GM18499 (cell line): Measurements from ENCODE around the gene AUTS2.

ENCODE experiments used
- ATAC-seq: cut with Tn5 transposase; IDR thresholded peaks from one replicate; pipeline ENCODE4 v1.9.1; 2021; ENCODE audit warnings: moderate number of reproducible peaks; ENCODE audit not compliant: insufficient read depth, unreplicated experiment

The AUTS2 gene

DNA sequence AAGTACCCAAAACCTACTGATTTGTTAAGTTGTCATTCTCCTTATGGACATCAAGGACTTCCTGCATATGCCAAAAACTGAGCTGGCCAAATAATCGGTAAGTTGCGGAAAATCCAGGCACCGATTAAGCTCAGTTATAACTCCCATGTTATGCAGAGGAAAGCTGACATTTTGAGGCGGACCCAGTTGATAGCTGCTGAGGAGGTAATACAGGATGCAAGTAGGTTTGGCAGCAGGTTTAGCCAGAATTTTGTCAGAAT, 808.6 kb downstream of the AUTS2 start:
- ATAC-seq: no peak

DNA sequence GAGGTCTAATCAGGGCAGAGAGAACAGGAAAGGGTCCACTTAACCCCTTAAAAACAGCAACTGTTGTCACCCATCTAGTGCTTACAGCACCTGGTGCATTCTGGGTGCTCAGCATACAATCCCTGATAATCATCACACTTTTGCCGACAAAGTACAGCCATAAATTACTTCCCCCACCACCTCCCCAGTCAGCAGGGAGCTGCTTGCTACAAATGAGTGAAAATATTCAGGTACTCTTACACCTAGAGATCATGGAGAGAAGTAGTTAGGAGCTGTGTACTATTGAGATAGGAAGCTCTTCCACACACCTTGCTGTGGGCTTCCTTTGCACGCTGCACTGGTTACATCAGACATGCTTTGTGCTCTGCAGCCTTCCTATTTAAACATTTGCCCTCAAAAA, 810.2 kb downstream of the AUTS2 start:
- no peak for ATAC-seq

DNA sequence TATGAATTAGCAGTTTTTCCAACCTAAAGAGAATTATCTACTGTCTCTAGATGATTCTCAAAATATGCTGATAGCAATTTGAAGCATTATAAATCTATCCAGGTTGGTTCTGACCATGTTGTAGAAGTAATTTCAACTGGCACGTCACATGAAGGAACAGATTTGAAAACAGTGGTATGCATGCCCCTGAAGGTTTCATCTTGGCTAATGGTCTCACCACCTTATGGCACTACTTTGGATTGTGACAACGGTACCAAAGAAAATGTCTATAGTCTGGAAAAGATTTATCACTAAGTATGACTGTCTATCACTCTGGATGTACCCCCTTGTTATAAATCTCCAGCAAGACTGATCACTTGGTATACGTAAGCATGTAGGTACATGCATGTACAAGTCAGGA, 810.6 kb downstream of the AUTS2 start:
- ATAC-seq: no peak

DNA sequence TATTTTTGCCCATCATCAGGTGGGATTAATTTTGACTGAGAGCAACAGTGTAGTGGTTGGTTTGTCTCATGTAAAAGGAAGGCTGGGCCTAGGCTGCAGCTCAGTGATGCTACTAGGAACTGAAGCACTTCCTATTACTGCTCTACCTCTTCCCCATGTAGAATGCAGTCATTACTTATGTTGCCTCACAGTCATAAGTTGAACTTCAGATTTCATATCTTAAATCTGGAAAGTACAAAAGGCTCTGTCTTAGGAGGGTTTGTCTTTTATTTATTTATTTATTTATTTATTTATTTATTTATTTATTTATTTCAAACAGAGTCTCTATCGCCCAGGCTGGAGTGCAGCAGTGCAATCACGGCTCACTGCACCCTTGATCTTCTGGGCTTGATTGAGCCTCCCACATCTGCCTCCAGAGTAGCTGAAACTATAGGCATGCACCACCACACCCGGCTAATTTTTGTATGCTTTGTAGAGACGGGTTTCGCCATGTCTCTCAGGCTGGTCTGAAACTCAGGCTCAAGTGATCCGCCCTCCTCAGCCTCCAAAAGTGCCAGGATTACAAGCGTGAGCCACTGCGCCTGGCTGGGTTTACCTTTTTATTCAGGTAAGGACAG, 812.0 kb downstream of the AUTS2 start:
- ATAC-seq: peak; percentile 68

DNA sequence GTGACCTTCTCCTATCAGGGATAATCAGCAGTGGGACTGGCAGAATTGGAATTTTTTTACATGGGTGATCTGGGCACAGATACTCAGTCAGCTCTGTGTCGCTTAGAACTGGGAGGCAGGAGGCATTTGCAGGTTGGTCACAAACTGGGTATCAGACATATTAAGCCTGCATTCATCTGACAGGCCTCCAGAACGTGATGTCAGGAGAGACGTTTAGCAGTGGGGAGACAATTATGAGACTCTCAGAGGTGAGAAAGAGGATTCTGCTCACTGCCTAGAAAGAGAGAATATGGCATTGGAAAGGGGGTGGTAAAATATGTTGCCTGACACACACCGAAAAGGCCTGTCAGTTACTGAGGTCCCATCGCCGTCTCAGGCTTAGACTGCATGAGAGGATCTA, 816.1 kb downstream of the AUTS2 start:
- no peak for ATAC-seq

DNA sequence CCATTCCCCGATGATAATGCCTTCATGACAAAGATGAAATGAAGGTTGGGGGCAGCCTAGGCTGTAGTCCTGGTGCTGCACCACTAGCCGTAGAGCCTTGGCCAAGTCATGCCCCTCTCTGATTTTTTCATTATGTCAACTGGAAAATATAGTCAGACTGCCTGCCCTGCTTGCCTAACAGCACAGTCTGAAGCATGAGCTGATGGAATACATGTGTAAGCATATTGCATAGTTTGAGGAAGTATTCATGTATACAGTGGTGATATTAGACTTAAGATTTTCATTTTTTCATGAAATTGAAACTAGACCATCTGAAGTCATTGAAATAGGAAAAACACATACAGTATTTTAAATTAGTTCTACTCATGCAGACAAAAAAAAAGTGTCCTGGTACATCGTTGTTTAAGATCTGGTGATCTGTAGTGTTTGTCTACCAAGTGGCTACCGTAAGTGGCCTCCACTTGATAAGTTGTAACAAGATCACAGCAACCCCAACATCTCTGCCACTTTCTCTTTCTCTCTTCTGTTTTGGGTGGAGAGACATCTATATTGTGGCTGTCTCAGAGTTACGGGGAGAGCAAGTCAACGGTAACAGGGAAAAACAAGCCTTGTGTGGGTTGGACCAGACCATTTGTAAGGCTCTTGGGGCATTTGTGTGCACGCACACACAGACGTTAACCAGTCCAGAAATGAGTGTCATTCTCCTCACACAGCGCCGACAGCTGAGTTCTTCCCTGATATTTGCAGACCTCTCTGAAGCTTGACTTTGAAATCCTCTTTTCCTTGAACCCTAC, 817.1 kb downstream of the AUTS2 start:
- peak; percentile 72 for ATAC-seq

DNA sequence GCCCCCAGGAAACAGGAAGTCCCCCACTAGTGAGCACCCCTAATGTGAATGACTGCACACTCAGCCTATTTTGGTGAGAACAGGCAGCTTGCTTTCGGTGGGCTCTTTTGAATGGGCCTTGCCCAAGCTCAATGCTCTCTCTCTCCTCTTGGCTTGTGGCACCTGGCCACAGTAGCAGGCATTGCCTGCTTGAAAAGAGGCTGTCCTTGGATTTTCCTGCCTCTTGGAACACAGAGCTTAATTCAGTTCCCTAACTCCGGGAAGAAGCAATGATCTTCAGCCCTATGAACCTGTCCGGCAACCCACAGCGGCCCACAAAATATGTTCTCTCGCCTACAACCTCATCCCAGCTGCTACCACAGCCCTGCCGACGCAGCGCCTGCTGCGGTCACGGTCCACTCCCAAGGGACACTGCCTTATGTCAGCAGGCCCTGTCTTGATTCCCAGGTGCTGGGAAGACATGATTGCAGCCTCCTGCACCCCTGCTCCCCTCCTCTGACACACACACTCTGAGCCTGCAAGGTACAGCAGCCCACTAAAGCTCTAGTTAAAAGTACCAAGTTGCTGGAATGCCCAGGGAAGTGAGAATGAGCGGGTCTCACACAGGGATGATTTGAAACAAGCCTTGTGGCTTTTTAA, 818.2 kb downstream of the AUTS2 start:
- no peak for ATAC-seq

DNA sequence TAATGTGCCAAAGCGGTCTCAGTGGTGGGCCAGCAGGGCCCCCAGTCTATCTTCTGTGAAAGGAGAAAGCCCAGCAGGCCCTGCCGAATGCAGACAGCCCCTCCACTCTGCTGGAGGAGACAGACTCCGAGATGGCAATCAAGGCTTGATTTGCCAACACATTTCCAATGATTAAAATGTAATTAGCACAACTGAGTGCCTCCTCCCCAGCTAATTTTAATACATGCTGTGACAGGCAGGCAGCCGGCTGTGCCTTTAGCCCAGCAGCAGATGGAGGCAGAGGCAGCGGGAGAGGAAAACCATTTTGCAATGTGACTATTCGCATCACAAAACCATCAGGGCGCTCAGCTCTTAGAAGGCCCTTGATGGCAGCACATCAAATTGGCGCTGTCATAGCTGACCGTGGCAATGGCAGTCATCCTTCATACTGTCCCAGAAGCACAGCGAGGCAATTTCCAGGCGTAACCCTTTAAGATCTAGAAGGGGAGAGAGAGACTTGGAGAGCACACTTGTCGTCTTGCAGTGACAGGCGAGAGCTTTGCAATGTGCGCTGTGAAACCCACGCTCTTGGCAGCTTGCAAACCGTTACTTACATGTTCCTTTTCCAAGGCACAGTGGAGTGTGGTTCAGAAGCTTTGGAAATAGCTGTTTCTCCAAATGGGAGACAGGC, 818.8 kb downstream of the AUTS2 start:
- ATAC-seq: no peak

DNA sequence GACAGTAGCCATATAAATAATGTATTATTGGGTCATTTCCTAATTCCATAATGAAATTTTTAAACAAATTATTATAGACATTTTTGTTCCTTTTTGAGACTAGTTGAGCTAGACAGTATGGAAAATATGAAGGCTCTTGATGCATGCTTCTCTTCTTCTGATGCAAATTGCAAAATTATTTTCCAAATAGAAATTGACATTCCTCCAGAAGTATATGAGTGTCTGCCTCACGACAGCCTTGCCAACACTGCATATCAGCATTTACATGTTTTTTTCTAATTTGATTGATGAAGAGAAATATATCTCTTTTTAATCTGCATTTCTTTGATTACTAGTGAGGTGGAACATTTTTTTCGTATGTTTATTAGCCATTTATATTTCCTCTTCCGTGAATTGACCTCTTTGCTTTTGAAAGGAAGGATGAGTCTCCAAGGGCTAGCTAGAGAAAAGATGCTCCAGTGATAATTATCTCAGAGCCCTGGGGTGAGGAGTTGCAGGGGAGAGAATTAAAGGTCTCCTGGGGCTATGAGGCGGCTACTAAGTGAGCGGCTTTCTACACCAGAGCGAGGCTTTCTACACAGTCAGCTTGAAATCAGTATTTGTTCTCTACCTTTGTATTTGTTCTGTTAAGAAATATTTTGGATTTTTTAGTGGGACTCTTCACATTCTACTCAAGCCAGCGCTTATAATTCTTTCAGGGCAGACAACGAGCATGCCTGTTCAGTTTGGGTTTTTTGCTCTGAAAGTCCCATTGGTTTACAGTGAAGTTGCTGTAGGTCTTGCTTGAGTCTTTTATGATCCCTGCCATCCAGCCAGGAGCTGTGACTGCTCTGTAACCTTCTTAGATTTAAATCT, 821.5 kb downstream of the AUTS2 start:
- no peak for ATAC-seq

DNA sequence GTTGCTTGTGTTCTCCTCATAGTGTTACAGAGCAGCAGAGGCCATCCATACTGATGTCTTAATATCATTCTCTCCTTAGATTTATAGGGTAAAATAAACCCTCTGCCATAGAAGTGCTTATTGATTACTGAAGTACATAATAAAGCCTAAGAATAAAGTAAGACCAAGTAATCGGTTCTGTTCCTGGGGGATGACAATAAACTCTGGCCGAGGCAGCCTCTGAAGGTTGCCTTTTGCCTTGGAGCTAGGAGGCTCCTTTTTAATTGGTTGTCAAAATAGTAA, 822.0 kb downstream of the AUTS2 start:
- no peak for ATAC-seq

DNA sequence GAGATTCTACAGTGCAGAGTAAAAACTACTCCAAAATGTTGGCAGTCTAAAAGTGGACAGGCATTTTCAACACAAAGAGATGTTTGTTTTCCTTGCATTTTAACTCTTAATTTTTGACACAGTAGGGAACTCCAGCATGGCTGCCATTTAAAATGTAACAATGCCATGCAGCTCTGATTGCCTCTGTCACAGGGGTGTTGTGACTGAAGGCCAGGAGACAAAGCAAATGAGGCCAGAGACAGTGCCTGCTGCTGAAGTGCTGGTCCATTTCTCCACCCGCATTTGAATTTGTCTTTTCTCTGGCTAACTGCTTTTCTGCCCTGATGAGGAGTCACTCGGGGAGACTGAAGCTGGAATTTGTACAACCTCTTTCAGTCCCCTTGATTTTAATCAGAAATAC, 823.0 kb downstream of the AUTS2 start:
- no peak for ATAC-seq

DNA sequence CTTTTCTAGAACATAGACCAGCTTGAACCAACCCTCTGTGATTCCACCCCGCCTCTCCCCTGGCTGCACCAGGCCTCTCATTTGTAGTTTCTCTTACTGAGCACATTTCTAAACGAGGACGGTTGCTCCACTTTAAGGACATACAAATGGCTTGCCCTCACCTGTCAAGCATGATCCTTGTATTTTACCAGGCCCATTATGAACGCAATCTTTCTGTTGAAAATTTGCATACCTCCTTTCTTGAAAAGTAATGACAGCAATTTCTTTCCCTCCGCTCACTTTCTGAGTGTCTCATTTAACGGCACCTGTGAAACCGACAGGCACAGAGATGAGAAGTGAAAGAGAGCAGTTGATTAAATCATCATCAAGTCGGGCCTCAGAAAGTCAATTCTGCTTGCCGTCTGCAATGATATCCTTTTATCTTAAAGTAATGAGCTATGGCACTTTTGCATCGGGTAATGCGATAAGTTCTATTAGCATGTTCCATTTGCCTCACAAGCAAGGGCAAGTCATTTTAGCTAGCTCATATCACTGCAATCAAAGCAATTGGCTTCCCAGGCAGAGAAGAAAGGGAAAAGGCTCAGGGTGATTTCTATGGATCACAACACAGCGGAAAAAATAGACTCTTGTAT, 828.1 kb downstream of the AUTS2 start:
- ATAC-seq: no peak

DNA sequence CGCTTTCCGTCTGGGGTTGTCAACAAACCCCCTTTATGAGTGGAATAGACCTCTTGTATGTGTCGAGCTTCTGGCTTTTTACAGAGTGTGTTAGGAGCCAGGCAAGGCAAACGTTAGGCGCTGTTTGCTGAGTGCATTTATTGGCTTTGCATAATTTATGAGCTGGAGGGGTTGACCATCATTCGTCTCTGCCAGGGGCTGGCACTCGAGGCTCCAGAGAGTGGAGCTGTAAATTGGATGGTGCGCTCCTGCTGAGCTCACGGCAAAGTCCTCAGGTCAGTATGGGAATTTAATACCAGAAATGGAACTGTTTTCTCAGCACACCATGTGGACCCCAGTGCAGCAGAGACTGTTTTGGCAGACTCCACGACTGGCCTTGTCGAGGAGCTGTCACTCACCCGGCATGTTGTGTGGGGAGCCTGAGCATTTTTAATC, 834.3 kb downstream of the AUTS2 start:
- ATAC-seq: no peak

DNA sequence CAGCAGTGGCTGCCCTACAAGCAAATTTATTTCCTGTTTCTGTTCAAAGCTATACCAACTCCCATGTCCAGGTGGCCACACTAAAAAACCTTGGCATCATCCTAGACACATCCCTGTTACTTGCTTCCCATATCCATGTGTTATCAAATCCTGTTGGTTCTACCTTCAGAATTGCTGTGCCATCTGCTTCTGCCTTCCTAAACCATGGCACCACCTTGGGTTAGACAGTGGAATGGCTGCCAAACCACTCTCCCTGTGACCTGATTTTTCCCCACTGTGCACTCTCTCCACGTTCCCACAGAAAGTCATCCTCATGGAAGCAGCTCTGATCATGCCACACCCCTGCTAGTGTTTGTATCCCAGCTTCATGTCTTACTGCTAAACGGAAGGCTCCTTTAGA, 836.1 kb downstream of the AUTS2 start:
- no peak for ATAC-seq

DNA sequence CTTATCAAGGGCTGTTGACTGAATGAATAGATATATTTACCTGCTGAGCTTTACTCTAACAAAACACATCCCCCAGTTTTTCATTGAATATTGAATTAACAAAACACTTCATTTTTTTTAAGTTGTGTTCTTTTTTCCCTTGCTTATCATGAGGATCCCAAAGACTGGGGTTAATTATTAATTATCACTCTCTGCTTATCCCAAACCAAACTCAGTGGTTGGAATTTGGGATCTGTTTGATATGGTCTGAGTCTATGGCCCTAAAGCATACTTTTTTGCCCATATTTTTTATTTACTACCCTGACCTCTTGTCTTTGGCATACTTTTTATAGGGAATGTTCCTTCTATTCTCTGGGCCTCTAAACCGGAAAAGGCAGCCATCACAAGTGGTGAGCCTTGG, 836.5 kb downstream of the AUTS2 start:
- ATAC-seq: no peak

DNA sequence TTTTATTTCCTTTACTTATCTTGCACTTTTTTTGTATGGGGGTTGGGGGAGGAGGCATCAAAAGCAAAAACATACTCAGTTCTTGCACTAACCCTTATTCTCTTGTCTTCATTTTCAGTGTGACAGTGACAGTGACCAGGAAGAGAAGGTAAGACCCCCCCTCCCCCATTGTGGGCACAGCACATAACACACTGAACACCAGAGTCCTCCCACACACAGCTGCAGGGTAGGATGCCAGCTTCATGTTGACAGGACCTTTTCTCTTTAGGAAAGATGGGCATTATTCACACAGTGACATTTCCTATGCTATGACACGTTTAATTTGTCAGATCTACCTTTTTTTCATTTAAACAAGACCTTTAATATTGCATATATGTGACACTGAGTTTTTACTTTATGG, 837.4 kb downstream of the AUTS2 start:
- no peak for ATAC-seq

DNA sequence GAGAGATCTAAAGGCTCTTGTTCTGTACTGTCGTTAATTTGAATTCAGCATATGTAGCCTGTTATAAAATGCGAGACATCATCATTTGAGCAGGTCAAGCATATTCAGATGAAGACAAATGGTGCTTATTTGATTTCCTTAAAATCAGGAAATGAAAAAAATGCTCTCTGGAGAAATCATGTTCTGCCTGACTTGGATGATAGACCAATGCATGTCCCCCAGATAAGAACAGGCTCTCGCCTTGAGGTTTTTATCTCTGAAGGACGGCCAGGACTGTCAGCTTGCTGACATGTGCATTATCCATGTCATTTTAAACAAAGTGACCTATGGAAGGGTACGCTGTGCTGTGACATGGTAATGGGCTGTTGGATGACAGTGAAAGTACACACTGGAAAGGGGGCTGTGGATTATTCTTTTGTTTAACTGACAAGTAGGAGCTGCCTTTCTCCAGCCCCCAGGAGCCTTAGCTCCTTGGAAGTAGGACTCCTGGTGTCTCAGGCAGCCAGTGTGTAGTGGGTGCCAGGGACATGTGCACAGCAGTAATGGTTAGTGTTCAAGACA, 838.6 kb downstream of the AUTS2 start:
- ATAC-seq: no peak

DNA sequence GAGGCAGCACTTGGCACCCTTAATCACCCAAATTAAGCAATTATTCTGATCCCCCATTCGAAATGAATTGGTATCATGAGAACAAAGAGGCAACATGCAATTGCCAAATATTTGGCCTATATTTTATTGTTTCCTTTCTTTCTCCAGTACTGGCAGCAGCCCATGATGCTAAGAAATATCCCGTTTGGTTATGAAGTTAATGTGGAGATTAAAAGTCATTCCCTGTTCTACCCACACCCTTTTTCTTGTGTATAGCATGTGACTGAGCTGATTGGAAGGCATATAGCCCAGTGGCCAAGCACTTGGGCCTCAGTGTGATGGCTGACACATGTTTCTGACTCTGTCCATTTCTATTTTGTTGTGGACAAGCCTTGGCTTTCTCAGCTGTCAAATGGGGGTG, 841.4 kb downstream of the AUTS2 start:
- ATAC-seq: no peak

DNA sequence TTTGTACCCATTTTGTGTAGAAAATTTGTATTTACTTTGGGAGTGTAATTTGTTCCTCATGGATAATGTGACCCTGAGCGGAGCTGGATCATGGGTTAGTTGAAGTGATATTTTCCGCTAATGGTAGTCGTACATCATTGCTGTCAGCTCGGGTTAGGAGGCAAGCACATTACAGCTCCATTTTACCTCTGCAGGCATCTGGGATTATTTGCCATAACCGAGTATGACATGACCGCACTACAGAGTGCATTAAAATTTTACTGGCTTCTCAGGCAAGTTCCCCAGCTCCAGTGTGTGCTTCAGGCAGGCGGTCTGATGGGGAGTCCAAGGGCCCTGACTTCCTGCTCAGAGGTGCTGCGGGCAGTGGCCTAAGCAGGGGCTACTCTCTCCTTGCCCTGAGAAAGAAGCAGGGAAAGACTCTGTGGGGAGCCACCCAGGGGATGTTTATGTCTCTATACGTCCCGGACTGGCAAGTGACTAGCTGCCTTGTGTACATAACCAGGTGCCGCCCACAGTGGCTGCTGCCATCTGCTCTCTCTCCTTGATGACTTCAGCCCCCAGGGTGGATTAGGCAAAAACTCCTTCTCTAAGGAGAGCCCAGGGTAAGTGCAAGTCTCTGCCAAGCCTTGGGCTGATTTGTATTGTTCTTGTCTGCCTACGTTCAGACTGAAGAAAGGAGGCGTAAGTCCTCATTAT, 848.3 kb downstream of the AUTS2 start:
- no peak for ATAC-seq
